HG03159 (cell line): ENCODE measurements around the gene CAGE1.
A peak's percentile ranks its signal among the peaks of the same experiment; 100 is the strongest.
"Not testable (repeated sequence)": the region's sequence is repeated elsewhere in the genome, so short reads cannot be mapped to it uniquely, and the experiment has no call there.

ENCODE experiments used
- ATAC-seq: cut with Tn5 transposase; IDR thresholded peaks from one replicate; pipeline ENCODE4 v1.9.1; 2021; ENCODE audit warnings: mild to moderate bottlenecking, moderate library complexity; ENCODE audit not compliant: unreplicated experiment

The CAGE1 gene

DNA sequence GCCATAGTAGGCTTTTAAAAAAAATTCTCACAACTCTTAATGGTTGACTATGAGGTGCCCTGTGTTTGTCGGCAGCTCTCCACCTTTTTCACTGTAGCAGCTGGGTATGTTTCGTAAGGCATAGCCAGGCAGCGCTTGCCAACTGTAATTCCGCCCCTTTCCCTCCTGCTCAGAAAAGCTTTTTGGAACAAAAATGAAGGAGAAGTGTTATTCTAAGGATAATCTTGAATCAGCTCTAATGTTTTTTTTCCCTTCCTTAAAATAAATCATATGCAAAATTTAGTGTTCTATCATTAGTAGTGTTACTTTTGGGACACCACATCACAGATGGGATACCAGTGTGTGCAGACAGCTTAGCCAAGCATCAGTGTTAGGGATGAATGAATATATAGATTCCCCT is 21.3 kb upstream of the CAGE1 start:
- no peak for ATAC-seq

DNA sequence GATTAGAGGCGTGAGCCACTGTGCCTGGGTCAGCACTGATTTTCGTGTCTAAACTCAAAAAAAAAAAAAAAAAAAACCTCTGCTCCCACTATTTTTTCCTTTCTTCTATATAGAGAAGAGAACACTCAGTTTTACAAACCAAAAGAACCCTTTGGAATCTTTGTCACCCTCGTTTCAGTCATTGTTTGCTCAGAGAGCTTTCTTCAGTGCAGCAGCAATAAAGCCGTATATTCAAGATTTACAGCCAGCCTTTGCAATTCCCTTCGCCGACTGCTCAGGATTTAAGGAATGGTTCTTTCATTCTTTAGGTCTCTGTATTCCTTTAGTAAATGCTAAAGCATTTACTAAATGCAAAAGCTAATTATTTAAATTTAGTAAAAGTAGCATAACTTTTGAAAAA is 20.2 kb upstream of the CAGE1 start:
- no peak for ATAC-seq

DNA sequence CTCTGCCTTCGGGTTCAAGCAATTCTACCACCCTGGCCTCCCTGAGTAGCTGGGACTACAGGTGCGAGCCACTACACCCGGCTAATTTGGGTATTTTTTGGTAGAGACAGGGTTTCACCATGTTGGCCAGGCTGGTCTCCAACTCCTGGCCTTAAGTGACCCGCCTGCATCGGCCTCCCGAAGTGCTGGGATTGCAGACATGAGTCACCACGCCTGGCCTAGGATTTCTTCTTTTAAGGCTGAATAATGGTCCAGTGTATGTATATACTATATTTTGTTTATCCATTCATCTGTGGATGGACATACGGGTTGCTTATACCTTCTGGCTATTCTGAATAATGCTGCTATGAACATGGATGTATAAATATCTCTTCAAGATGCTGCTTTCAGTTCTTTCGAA is 17.2 kb upstream of the CAGE1 start:
- ATAC-seq = no peak

DNA sequence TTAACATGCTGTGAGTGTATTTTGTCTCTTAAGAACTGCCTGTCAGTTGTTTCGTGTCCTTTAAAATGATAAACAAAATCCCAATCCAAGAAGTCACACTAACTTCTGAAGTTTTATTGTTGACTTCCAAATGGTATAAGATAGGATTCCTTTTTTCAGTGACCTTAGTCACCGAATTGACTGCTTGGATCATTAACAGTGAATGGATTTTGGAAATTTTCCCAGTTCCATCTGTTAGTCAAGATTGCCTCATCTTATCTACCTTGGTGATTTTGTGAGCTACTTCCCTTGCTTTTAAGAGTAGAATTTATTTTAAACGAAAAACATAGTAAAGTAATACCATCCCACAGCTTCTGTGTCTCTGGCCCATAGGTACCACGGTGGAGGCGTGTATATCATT is 15.0 kb upstream of the CAGE1 start:
- no peak for ATAC-seq

DNA sequence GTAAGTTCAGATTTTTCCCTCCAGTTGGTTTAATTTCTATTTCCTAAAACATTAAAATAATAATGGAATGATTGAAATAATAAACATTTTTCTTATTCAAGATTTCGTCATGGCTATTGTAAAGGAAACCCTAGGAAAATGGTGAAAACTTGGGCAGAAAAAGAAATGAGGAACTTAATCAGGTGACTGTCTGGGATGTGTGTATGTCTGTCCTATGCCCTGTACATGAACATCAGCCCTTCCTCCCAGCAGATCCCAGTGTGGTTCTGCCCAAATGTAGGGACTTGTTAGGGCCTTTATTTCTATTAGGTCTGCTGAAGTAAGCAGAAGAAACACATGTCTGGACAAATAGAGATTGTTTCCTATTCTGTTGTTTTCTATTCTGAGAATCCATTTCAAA is 13.2 kb upstream of the CAGE1 start:
- ATAC-seq = no peak

DNA sequence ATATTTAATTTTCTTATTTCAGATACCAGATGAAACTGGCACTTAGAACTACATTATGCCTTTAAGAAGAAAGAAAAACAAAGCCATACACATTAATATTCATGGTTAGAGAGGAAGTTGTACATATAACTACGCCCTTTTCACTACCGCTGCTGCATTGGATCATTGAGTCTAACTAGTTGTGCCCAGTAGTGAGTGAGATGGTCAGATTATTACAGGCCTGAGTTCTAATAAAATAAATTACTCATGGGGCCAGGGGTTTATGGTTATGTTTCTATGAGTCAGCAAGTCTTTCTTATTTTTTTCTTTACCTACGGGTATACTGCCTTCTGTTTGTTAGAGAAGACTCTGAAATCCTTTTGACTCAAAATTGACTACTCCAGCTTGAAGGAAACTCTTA is 11.5 kb upstream of the CAGE1 start:
- no peak for ATAC-seq

DNA sequence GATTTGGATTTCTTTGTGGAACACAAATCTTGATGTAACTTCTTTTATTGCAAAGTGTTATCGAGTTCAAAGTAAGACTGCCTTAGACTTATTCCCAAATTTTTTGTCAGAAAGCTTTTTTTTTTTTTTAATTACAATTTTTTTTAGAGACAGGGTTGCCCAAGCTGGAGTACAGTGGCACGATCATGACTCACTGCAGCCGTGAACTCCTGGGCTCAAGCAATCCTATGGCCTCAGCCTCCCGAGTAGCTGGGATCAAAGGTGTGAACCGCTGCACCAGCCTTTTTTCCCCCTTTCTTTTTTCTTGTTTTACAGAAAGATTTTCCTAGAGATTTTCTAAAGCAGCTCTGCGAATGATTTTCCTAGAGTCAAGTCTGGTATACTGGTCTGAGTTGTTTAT is 2.9 kb upstream of the CAGE1 start:
- no peak for ATAC-seq

DNA sequence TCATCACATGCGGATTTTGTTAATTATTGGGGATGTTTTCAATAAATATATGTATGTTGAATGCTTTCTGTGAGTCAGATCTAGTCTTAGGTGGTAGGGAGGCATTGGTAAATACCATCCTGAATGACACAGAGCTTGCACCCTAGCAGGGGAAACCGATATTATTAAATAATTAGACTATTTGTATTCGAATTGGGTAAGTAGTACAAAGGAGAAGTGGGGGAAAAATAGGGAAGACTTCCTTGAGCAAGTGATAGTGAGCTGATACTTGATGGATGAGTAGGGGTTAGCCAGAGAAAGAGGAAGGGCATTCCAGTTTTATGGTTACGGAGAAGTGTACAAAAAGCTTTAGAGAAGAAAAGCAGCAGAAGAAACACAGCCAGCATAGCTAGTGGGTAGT is 1.6 kb upstream of the CAGE1 start:
- ATAC-seq = no peak

DNA sequence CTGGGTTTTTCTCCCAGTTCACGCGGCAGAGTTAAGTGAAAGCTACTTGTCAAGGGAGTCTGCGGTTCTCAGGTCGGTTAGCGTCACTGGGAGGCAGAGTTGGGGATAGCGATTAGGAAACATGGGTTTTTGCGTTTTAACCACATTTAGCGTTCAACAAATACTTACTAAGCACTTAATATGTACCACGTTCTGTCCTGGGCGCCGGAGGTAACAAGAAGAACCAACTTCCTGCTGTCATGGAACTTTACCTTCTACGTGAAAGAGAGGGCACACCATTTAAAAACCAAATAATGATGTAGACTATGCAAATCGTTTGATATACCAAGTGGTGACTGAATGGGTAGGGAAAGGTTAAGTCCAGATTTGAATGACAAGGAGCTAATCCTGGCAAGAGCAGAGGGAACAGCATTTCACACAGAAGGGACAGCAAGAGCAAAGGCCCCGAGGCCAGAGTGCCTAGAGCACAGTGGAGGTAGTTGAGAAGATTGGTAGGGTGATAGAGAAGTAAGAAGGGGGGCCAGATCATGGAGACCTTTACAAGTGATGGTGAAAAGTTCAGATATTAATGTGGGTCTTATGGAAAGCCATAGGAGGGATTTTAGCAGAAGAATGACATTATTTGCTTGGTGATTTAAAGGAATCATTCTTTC is 810 bp upstream of the CAGE1 start:
- ATAC-seq = peak; percentile 17

DNA sequence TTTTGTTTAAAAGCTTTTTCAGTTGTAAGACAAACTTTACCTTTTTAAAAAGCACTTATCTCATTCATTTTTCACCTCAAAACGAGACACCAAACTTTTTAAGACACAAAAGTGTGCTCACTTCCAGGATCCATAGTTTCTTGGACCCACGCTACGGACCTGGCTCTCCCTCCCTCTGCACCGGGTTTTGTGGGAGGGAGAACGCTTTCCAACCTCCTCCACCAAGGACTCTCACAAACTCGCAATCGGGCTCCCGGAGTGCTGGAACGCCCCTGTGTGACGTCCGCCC is 436 bp downstream of the CAGE1 start:
- ATAC-seq = no peak

DNA sequence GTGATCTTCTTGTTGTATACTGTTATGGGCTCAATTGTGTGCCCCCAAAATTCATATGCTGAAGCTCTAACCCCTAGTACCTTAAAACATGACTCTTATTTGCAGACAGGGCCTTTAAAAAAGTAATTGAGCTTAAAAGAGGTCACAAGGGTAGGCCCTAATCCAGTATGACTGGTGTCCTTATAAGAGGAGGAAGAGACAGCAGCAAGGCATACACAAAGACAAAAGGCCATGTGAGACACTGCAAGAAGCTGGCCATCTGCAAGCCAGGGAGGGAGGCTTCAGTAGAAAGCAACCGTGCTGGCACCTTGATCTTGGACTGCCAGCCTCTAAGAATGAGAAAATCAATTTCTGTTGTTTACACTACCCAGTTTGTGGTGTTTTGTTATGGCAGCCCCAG is 8.4 kb downstream of the CAGE1 start:
- no peak for ATAC-seq

DNA sequence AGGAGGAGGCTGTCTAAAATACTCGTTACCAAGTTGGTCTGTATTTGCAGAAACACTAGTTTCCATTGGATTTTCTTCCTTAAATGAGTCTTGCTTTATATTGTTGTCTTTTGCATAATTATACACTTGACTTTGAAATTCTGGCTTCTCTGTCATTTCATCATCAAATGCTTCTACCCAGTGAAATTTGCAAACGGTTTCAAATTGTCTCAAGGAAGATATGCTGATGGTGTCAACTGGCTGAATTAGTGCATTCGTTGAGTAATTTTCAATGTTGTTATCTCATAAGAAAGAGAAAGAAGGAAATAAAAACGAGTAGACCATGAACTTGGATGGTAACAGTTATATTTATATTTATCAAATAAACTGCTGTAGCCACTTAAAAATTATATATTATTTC is 10.8 kb downstream of the CAGE1 start:
- no peak for ATAC-seq

DNA sequence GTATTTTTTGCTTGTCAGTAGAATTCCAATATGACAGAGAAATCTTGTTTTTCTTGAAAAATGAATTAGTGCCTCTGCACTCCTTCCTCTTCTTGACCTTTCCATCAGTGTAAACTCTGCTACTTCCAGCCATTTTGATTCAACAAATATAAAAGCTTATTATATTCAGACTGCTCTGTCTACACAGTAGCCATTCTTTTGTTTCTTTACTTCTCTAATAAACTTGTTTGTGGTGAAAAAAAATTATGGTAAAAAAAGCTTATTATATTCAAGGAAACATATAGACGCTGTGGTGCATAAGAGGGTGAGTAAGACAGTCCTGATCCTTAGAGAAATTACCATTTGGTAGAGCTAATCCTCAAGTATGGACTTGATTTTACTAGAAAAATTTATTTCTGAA is 11.6 kb downstream of the CAGE1 start:
- no peak for ATAC-seq

DNA sequence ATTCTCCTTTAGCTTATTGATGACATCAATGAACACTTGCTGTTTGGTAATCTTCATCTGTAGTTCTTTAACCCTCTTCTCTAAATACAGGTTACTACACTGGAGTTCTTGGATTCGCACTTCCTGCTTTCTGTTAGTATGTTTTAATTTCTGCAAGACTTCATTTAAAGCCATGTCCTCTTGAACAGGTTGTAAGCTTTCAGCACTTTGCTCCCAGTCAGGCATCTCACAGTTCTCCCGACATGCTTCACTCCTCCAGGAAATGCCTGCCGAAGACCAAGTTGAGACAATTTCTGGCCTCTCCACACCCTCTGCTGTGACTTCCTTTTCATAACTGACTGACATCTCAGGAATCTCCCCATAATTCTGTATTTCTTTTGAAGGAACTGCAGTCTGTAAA is 15.8 kb downstream of the CAGE1 start:
- ATAC-seq = no peak

DNA sequence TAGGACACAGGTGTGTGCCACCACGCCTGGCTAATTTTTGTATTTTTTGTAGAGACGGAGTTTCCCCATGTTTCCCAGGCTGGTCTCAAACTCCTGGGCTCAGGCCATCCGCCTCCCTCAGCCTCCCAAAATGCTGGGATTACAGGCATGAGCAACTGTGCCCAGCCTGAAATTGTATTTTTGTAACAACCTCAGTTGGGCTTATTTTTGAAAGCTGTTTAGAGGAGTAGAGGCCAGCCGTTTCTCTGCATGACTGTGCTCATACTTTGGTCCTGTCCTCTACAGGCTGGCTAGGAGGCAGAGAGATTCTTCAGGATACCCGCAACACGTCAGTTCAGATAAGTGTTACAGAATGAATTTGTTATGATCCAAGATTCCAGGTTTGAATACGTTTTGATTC is 22.1 kb downstream of the CAGE1 start:
- ATAC-seq = no peak

DNA sequence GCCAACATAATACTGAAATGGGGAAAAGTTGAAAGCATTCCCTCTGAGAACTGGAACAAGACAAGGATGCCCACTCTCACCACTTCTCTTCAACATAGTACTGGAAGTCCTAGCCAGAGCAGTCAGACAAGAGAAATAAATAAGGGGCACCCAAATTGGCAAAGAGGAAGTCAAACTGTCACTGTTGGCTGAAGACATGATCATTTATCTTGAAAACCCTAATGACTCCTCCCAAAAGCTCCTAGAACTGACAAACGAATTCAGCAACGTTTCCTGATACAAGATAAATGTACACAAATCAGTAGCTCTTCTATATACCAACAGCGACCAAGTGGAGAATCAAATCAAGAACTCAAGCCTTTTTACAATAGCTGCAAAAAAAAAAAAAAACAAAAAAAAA is 37.6 kb downstream of the CAGE1 start:
- ATAC-seq = not testable (repeated sequence)

DNA sequence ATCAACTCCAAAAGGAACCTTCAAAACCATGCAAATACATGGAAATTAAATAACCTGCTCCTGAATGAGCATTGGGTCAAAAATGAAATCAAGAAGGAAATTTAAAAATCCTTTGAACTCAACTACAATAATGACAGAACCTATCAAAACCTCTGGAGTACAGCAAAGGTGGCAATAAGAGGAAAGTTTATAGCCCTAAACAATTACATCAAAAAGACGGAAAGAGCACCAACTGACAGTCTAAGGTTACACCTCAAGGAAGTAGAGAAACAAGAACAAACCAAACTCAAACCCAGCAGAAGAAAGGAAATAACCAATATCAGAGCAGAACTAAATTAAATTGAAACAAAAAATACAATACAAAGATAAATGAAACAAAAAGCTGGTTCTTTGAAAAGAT is 39.0 kb downstream of the CAGE1 start:
- not testable (repeated sequence) for ATAC-seq

DNA sequence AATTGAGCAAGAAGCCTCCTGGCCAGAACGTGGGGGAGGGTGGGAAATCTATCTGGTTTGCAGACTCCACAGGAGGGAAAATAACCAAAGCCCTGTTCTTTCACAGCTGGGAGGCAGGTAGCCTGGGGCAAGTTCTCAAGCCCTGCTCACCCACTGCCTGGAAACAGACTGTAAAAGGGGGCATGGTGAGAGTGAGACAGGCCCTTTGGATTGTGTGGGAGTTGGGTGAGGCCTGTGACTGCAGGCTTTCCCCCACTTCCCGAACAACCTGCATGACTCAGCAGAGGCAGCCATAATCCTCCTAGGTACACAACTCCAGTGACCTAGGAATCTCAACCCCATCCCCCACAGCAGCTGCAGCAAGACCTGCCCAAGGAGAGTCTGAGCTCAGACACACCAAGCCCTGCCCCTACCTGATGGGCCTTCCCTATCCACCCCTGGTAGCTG is 42.0 kb downstream of the CAGE1 start:
- not testable (repeated sequence) for ATAC-seq

DNA sequence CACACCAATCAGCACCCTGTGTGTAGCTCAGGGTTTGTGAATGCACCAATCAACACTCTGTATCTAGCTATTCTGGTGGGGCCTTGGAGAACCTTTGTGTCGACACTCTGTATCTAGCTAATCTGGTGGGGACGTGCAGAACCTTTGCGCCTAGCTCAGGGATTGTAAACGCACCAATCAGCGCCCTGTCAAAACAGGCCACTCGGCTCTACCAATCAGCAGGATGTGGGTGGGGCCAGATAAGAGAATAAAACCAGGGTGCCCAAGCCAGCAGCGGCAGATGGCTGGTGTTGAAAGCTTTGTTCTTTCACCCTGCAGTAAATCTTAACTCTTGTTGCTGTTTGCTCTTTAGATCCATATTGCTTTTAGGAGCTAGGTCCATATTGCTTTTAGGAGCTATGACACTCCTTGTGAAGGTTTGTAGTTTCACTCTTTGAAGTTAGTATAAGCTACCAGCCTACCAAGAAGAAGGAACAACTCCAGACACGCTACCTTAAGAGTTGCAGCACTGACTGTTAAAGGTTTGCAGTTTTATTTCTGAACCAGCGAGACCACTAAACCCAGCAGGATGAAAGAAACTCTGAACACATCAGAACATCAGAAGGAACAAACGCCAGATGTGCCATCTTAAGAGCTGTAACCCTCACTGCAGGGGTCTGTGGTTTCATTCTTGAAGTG is 44.6 kb downstream of the CAGE1 start:
- not testable (repeated sequence) for ATAC-seq

DNA sequence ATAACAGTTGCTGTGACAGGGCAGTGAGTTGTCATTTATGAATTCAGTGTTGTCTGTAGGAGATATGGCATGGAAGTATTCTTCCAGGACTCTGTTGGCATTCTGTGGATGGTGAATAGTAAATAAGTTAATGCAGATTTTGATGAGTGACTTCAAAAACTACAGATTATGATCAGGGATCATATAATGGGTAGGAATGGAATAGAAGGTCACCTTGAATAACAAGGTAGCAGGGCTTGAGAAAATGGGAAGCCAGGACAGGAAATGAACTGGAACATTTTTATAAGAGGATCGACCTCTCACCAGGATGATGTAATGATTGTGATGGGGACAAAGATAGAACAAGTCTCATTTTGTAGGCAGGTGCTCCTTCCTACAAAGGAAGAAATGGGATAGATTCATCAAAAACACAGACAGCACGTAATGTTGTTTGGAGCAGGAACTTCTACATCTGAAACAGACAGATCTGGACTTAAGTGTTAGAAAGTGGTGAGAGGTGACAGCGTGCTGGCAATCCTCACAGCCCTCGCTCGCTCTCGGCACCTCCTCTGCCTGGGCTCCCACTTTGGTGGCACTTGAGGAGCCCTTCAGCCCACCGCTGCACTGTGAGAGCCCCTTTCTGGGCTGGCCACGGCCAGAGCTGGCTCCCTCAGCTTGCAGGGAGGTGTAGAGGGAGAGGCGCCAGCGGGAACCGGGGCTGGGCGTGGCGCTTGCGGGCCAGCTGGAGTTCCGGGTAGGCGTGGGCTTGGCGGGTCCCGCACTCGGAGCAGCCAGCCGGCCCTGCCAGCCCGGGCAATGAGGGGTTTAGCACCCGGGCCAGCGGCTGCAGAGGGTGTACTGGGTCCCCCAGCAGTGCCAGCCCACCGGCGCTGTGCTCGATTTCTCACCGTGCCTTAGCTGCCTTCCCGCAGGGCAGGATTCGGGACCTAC is 45.7 kb downstream of the CAGE1 start:
- ATAC-seq = no peak

DNA sequence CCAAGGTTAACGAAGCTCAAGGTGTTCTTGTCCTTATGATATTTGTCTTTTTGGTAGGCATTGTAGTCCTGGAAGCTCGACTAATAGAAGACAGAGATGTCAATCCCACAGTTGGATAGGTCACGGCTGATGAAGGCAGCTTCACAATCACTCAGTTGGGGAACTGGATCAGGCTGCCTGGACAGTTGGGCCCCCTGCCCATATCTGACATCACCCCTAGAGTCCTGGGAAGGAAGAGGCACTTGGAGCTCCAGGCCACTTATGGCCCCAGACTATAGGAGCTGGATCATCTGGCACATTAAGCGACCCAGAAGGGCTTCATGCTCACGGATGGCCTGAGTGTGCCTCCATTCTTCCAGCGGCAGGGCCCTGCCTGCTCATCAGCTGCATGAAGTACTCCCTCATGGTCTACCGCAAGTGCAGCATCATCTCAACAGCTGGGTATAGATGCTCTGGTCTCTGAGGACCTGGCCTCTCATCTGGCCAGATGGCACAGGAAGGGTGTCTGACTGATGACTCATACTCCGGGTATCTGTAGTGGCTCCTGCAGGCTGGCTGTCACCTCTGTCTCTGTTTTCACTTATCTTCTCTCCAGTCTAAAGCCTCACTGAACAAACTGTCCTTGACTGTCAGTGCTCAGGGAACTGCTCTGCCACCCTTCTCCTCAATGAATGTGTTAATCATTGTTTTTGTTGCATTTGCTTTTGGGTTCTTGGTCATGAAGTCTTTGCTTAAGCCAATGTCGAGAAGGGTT is 47.4 kb downstream of the CAGE1 start:
- ATAC-seq = peak; percentile 65
